Breast epithelium (tissue), 4 donors: ENCODE data around the gene PDCD7. TPM values are rescaled to one million over a fixed set of nuclear protein-coding genes. Genes with fewer than 3 reads are reported as not detected.

Experiments used
- DNase-seq, 2 donors: peaks; one replicate each; pipeline ENCODE4 v3.0.0-alpha.2; 2019; ENCODE audit warnings: low spot score in 2 of 2
- H3K27ac ChIP-seq, 2 donors: fragments of 200-600 bp; sonication (generic) in 1 of 2; one replicate each; pipeline ENCODE4 v1.5.1; 2016 to 2019; ENCODE audit warnings: mild to moderate bottlenecking in 1 of 2
- H3K27me3 ChIP-seq, 2 donors: fragments of 200-600 bp; sonication (generic) in 1 of 2; one replicate each; pipeline versions ENCODE4 v1.5.1 to v1.6.0; 2017 to 2019; ENCODE audit warnings: control low read depth in 1 of 2, mild to moderate bottlenecking in 1 of 2
- H3K36me3 ChIP-seq: fragments of 200-600 bp; one replicate; pipeline ENCODE4 v1.5.1; 2019
- H3K4me1 ChIP-seq, 2 donors: fragments of 200-600 bp; sonication (generic); one replicate each; pipeline ENCODE4 v1.5.1; 2016 to 2019; ENCODE audit warnings: control low read depth in 1 of 2
- H3K4me3 ChIP-seq, 3 donors: fragments of 200-600 bp; sonication (generic); 1 replicate in 2 of 3; 2 replicates in 1 of 3; pipeline ENCODE4 v1.5.1; 2016 to 2019; ENCODE audit warnings: mild to moderate bottlenecking in 3 of 3, moderate library complexity in 2 of 3
- H3K9me3 ChIP-seq, 2 donors: fragments of 200-600 bp; sonication (generic) in 1 of 2; one replicate each; pipeline ENCODE4 v1.5.1; 2016 to 2019; ENCODE audit warnings: control low read depth in 1 of 2
- POLR2A ChIP-seq: fragments of 450-650 bp; IDR thresholded peaks from one replicate; pipeline ENCODE4 v1.6.1; 2016; ENCODE audit warnings: antibody characterized with exemption, mild to moderate bottlenecking, moderate library complexity
- POLR2AphosphoS5 ChIP-seq, 3 donors: sonication (generic); formaldehyde crosslinking; IDR thresholded peaks; one replicate each; pipeline ENCODE4 v1.6.1; 2017; ENCODE audit warnings: antibody characterized with exemption in 3 of 3
- intact Hi-C: fragments of 100-400 bp; cut with DNase I; formaldehyde crosslinking; loops from one replicate; pipeline ENCODE4 v1.15.1; 2023; ENCODE audit warnings: low total_unique reads
- total RNA-seq, 3 donors: library from RNA; depleted of rRNA; stranded (reverse); fragments of >200 nt; gene quantifications; one replicate each; pipeline ENCODE4 v1.1.0, GENCODE V29; 2016
- TF ChIP-seq, protein P1 (sequence below), 3 donors: fragments of 450-650 bp; IDR thresholded peaks; one replicate each; pipeline ENCODE4 v1.5.1; 2016 to 2017; ENCODE audit warnings: antibody characterized with exemption in 3 of 3, mild to moderate bottlenecking in 3 of 3, moderate library complexity in 3 of 3

PDCD7 gene
- total RNA-seq, 3 donors from 2014 or later: 21.6 to 26.7 (median 24.4) TPM

DNA sequence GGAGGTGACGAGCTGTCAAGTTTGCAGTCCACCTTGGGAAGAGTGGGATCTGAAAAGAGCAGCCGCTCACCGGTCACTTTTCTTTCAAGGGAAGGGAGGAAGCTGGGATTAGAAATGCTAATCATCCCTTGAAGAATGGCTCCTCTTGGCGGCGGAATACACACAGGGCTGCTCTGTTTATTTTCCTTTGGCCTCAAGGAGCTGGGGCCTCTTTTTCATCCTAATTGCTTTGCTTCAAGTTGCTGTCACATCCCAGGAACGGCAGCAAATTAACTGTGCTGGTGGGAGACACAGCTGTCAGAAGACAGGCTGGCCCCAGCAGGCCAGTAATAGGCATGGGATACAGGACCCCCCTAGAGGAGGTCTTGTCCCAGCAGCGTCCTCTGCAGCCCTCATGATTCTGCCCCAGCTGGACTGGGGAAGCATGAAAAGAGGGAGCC, 50.3 kb downstream of the PDCD7 start:
- Histone ChIP-seq H3K27ac (no peak overlapping the region), H3K36me3 (no peaks in the 10 kb centered on the region), H3K27me3 (no peaks in the 10 kb centered on the region), H3K9me3 (no peaks in the 10 kb centered on the region), H3K4me3 (no peak overlapping the region), H3K4me1 (no peaks in the 10 kb centered on the region)
- DNase-seq: no peak
- TF ChIP-seq POLR2AphosphoS5 (IDR thresholded peaks at IDR 0.05) (no peak), POLR2A (no peak)
- TF ChIP-seq, protein P1, sequence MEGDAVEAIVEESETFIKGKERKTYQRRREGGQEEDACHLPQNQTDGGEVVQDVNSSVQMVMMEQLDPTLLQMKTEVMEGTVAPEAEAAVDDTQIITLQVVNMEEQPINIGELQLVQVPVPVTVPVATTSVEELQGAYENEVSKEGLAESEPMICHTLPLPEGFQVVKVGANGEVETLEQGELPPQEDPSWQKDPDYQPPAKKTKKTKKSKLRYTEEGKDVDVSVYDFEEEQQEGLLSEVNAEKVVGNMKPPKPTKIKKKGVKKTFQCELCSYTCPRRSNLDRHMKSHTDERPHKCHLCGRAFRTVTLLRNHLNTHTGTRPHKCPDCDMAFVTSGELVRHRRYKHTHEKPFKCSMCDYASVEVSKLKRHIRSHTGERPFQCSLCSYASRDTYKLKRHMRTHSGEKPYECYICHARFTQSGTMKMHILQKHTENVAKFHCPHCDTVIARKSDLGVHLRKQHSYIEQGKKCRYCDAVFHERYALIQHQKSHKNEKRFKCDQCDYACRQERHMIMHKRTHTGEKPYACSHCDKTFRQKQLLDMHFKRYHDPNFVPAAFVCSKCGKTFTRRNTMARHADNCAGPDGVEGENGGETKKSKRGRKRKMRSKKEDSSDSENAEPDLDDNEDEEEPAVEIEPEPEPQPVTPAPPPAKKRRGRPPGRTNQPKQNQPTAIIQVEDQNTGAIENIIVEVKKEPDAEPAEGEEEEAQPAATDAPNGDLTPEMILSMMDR (IDR thresholded peaks at IDR 0.05): no peak
- intact Hi-C loops: no loop called here

DNA sequence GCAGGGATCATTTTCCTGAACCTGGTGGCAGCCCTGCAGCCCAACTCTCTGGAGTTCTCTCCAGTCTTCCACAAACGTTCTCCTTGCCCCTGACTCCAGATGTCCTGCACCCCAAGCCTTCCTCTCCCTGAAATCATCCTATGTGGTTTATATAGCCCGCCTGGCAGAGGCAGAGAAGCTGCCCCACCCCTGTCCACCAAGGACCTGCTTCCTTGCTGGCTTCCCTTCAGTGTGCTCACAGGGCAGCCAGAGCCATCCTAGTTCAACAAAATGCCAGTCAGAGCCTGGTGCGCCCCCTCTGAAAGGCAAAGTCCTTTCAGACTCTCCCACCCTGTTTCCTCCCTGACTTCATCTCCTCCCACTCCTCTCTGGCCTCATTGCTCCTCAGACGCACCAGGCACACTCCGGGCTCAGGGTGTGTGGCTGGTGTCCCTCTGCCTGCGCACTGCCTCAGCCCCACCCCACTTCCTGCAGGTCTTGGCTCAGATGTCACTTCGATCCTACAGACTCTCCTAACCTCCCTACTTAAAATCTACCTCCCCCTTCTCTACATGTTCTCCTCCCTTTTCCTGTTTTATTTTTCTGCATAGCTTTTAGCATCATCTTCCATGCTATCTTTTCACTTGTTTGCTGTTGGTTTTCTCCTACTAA, 51.2 kb downstream of the PDCD7 start:
- no peaks in the 10 kb centered on the region for H3K9me3 ChIP-seq
- DNase-seq: no peak
- H3K4me3 ChIP-seq: no peak overlapping the region
- intact Hi-C loops: no loop called here
- no peaks in the 10 kb centered on the region for H3K36me3 ChIP-seq
- peak overlapping the region in 1 of 2 donors; percentile 58 for H3K27ac ChIP-seq
- no peaks in the 10 kb centered on the region for H3K4me1 ChIP-seq
- peaks cover 0 to 2% of the 10 kb centered on the region in 2 donors for H3K27me3 ChIP-seq
- TF ChIP-seq, protein P1 (IDR thresholded peaks at IDR 0.05): no peak
- TF ChIP-seq POLR2A (no peak), POLR2AphosphoS5 (IDR thresholded peaks at IDR 0.05) (no peak)

DNA sequence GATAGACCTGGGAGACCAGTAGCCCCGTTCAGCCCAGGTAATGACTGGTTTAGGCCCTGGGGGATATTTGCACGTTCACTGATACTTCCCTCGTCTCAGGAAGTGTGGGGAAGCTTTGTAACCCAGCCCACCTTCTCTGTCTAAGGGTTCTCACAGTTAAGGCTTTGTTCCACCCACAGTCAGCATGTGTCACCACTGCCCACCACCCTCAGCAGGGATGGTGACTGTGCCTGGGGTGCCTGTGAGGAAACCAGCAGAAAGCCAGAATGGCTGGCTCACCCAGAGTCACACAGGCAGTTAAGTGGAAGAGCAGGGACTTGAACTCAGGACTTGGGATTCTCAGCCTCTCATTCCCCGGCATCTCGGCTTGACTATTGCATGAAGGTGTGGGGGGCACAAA, 51.9 kb downstream of the PDCD7 start:
- no peaks in the 10 kb centered on the region for H3K4me1 ChIP-seq
- H3K9me3 ChIP-seq: no peaks in the 10 kb centered on the region
- TF ChIP-seq POLR2AphosphoS5 (IDR thresholded peaks at IDR 0.05) (no peak), POLR2A (no peak)
- TF ChIP-seq, protein P1 (IDR thresholded peaks at IDR 0.05): no peak
- no peak overlapping the region for H3K4me3 ChIP-seq
- no peaks in the 10 kb centered on the region for H3K36me3 ChIP-seq
- DNase-seq: no peak
- peaks cover 0 to 9% of the 10 kb centered on the region in 2 donors for H3K27me3 ChIP-seq
- peak overlapping the region in 1 of 2 donors; percentile 58 for H3K27ac ChIP-seq
- intact Hi-C loops: no loop called here

DNA sequence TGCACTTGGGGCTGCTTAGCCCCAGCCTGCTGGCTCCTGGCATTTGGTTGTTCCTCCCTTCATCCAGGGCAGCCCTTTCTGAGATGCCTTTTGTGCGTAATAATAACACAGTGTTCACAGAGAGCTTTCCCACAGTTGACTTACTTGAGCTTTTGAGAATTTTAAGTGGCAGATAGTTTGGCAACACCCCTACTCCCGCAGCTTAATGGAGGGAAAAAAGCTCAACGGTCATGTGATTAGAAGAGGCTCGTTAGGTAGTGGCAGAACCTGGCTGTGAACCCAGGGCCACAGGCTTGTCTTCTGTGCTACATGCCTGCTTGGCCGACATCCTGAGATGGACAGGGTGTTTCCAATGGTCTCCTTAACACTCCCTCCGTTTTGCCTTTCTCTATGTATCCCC, 52.3 kb downstream of the PDCD7 start:
- intact Hi-C loops: no loop called here
- H3K4me3 ChIP-seq: no peak overlapping the region

DNA sequence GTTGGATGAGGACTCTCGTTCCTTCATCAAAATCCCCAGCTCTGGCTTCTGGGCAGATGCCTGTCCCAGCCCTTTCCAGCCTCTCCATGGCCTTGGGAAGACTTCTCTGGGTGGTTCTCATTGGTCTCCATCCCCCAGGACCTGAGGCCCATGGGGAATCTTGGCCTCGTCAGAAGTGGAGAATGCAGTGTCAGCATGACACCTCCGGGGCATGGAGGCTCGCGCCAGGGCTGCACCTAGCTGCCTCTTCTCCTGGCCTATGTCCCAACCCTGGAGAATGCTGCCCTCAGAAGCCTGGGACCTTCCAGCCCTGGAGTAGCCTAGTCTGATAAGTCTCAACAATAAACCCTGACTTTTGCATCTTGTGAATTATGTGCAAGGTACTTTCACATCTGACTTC, 54.0 kb downstream of the PDCD7 start:
- Histone ChIP-seq H3K4me3 (no peak overlapping the region), H3K9me3 (no peaks in the 10 kb centered on the region), H3K27me3 (peaks cover 0 to 11% of the 10 kb centered on the region in 2 donors), H3K36me3 (no peaks in the 10 kb centered on the region), H3K27ac (no peak overlapping the region), H3K4me1 (no peaks in the 10 kb centered on the region)
- TF ChIP-seq, protein P1 (IDR thresholded peaks at IDR 0.05): no peak
- TF ChIP-seq POLR2AphosphoS5 (IDR thresholded peaks at IDR 0.05) (no peak), POLR2A (no peak)
- DNase-seq: no peak
- intact Hi-C loops: no loop called here

More for the DNA sequence above, 52.3 kb downstream of the PDCD7 start:
- no peaks in the 10 kb centered on the region for H3K9me3 ChIP-seq
- H3K27ac ChIP-seq: no peak overlapping the region
- H3K27me3 ChIP-seq: peaks cover 0 to 11% of the 10 kb centered on the region in 2 donors
- no peak for DNase-seq
- TF ChIP-seq POLR2AphosphoS5 (IDR thresholded peaks at IDR 0.05): no peak
- TF ChIP-seq POLR2A: no peak
- TF ChIP-seq, protein P1 (IDR thresholded peaks at IDR 0.05): no peak
- H3K4me1 ChIP-seq: no peaks in the 10 kb centered on the region
- no peaks in the 10 kb centered on the region for H3K36me3 ChIP-seq
